ENCODE data around the gene HSD17B4. TPM values are rescaled to one million over a fixed set of nuclear protein-coding genes. Genes with fewer than 3 reads are reported as not detected.

The HSD17B4 gene
- total and polyA plus RNA-seq, 9 of the 15 experiments (the other 6 are each of a cell fraction or from before 2014, with no cell fraction given), result 50.6 to 187 (median 94.6) TPM

DNA sequence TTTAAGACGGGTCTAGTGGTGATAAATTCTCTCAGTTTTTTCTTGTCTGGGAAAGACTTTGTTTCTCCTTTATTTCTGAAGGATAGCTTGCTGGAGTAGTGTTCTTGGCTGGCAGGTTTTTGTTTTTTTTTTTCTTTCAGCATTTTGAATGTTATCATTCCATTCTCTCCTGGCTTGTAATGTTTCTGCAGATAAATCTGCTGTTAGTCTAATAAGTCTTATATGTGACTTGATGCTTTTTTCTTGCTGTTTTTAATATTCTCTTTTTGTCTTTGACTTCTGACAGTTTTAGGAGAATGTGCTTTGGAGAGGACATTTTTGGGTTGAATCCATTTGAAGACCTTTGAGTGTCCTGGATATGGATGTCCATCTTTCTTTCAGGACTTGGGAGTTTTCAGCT, 16.0 kb downstream of the HSD17B4 start:
- TF ChIP-seq CBX3 (IDR thresholded peaks at IDR 0.05; ENCODE audit: borderline replicate concordance in 1 of 2, low read length in 2 of 2) (peak in 1 of 2 experiments; percentile 94; a peak in 2 of 3 replicates), MCM3 (IDR thresholded peaks at IDR 0.05) (no peak), CBX5 (IDR thresholded peaks at IDR 0.05; ENCODE audit: borderline replicate concordance, low read depth) (peak; percentile 79), TRIM28 (IDR thresholded peaks at IDR 0.05) (peak; percentile 96), CCNT2 (IDR thresholded peaks at IDR 0.05; ENCODE audit: borderline replicate concordance, extremely low read depth, insufficient read length, low read depth, low read length) (no peak), TRIM24 (IDR thresholded peaks at IDR 0.05) (peak; percentile 24 to 59; a peak in 3 of 4 replicates)
- TF ChIP-seq, protein P1, sequence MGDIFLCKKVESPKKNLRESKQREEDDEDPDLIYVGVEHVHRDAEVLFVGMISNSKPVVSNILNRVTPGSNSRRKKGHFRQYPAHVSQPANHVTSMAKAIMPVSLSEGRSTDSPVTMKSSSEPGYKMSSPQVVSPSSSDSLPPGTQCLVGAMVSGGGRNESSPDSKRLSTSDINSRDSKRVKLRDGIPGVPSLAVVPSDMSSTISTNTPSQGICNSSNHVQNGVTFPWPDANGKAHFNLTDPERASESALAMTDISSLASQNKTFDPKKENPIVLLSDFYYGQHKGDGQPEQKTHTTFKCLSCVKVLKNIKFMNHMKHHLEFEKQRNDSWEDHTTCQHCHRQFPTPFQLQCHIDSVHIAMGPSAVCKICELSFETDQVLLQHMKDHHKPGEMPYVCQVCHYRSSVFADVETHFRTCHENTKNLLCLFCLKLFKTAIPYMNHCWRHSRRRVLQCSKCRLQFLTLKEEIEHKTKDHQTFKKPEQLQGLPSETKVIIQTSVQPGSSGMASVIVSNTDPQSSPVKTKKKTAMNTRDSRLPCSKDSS (IDR thresholded peaks at IDR 0.05; ENCODE audit: low read depth, partially characterized antibody), result peak; percentile 50
- TF ChIP-seq, protein P2, sequence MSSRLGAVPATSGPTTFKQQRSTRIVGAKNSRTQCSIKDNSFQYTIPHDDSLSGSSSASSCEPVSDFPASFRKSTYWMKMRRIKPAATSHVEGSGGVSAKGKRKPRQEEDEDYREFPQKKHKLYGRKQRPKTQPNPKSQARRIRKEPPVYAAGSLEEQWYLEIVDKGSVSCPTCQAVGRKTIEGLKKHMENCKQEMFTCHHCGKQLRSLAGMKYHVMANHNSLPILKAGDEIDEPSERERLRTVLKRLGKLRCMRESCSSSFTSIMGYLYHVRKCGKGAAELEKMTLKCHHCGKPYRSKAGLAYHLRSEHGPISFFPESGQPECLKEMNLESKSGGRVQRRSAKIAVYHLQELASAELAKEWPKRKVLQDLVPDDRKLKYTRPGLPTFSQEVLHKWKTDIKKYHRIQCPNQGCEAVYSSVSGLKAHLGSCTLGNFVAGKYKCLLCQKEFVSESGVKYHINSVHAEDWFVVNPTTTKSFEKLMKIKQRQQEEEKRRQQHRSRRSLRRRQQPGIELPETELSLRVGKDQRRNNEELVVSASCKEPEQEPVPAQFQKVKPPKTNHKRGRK (tag; IDR thresholded peaks at IDR 0.05), result 0 out of 2 replicates have a peak, but pooled peaks have one; percentile 47
- H2AFZ ChIP-seq (ENCODE audit: low read depth, low read length), result no peak overlapping the region
- H3K9ac ChIP-seq (ENCODE audit: insufficient read depth in 1 of 2, low read depth in 2 of 2, low read length in 2 of 2), result no peak overlapping the region
- ATAC-seq (no peak), DNase-seq (ENCODE audit: extremely low read depth in 1 of 4, low spot score in 3 of 4) (no peak), FAIRE-seq (no peak)
- 54% methylated on average over 1 of the region's 1 CpG for WGBS (ENCODE audit: insufficient coverage, low coverage, missing lambda C conversion rate)
- no peak overlapping the region for H3K27ac ChIP-seq (ENCODE audit: extremely low read depth, low read depth, low read length)
- H3K9me1 ChIP-seq (ENCODE audit: control insufficient read depth, insufficient read depth, low read length), result no peaks in the 10 kb centered on the region
- H3K79me2 ChIP-seq (ENCODE audit: control insufficient read depth, insufficient read depth, low read length), result peaks cover 3% of the 10 kb centered on the region; the same call in 1 of the 3 replicates
- no peak overlapping the region for H3K4me3 ChIP-seq
- H3K4me1 ChIP-seq (replicated peaks in 1 of 2; ENCODE audit: control insufficient read depth in 2 of 2, insufficient read depth in 2 of 2, low read length in 2 of 2), result no peaks in the 10 kb centered on the region
- H3K36me3 ChIP-seq (ENCODE audit: control insufficient read depth, insufficient read depth, low read length), result no peaks in the 10 kb centered on the region; the same call in 2 of the 3 replicates
- no peaks in the 10 kb centered on the region for H4K20me1 ChIP-seq (replicated peaks; ENCODE audit: control insufficient read depth, insufficient read depth, low read length)
- in situ Hi-C loops (cut with MboI) (no loop called here), intact Hi-C loops (cut with micrococcal nuclease) (no loop called here)
- no peak overlapping the region for H3K4me2 ChIP-seq (ENCODE audit: insufficient read depth, low read length)
- H3K27me3 ChIP-seq (ENCODE audit: control insufficient read depth in 2 of 2, insufficient read depth in 2 of 2, low read length in 2 of 2), result no peaks in the 10 kb centered on the region
- ChIA-PET POLR2A (no interaction called here), CTCF (ENCODE audit: low intra/inter-chr PET ratio) (no interaction called here)
- H3K9me3 ChIP-seq (replicated peaks; ENCODE audit: control insufficient read depth, insufficient read depth, low read depth, low read length), result no peaks in the 10 kb centered on the region
- BruUV-seq (replicated peaks), result no TSS peak
